ENCODE measurements around the gene PFDN6.

Gene PFDN6

DNA sequence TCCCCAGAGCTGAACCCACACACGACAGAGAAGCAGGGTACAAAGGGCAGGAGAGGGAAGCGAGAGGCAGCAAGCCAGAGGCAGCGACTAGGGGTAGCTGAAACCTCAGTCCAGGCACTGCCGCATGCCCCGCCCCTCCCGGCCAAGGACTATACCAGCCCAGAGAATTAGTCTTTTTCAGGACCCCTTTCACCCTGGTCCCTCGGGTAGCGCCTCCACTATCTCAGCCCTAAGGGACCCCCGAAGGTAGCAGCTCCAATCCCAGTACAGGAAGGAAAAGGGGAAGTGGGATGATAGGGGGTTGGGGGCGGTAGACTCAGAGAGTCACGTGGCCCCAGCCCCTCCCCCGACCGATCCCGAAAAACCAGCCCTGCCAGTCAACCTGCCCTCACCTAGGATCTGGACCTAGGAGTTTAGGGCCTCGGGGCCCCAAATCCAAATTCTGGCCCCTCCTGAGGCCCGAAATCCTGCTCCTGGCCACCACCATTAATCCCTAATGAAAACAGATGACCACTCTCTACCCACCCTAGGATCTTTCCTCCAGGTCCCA, 8.1 kb downstream of the PFDN6 start:
- Mint-ChIP-seq H3K9me3 (no peaks in the 10 kb centered on the region), H3K4me3 (peak overlapping the region; percentile 67), H3K36me3 (ENCODE audit: low read depth) (peaks cover 70% of the 10 kb centered on the region), H3K27ac (peak overlapping the region; percentile 85), H3K27me3 (no peaks in the 10 kb centered on the region), H3K4me1 (ENCODE audit: low read depth) (peaks cover 35% of the 10 kb centered on the region)
- DNase-seq: no peak

DNA sequence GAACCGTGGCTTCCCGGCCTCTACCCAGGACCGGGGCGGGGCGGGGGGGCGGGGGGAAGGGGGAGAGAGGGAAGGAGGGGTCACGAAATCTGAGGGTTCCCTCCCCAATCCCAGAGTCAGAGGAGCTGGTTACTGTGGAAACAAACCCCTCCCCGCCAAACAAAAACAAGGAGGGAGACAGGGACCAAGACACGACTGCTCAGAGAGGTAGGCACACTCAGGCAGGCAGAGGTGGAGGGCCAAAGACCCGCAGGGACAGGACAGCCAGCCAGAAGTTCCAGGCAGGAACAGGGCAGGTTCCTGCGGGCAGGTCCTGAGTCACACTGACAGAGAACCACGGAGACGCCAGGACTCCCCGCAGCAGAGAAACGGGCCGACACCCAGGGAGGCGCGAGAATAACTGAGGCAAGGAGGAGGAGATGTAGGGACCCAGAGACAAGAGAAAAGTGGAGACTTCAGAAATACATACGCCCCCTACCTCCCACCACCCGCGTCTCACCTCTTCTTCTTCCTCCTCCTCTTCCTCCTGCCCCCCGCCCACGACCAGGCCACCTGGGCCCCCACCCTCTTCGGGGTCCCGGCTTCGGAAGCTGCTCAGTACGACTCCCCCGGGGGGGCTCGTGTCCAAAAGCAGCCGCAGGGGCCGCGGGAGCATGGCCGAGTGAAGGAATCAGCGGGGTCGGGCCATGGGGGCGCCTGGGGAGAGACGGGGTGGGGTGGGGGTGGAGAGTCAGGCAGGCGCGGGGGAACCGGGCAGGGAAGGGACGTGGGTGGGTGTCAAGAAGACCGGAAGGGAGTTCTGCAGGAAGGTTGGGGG, 8.8 kb downstream of the PFDN6 start:
- Mint-ChIP-seq H3K9me3 (no peaks in the 10 kb centered on the region), H3K27me3 (no peaks in the 10 kb centered on the region), H3K27ac (peak overlapping the region; percentile 99), H3K4me3 (peak overlapping the region; percentile 91), H3K4me1 (ENCODE audit: low read depth) (peaks cover 33% of the 10 kb centered on the region), H3K36me3 (ENCODE audit: low read depth) (peaks cover 68% of the 10 kb centered on the region)
- peak; percentile 67 for DNase-seq

DNA sequence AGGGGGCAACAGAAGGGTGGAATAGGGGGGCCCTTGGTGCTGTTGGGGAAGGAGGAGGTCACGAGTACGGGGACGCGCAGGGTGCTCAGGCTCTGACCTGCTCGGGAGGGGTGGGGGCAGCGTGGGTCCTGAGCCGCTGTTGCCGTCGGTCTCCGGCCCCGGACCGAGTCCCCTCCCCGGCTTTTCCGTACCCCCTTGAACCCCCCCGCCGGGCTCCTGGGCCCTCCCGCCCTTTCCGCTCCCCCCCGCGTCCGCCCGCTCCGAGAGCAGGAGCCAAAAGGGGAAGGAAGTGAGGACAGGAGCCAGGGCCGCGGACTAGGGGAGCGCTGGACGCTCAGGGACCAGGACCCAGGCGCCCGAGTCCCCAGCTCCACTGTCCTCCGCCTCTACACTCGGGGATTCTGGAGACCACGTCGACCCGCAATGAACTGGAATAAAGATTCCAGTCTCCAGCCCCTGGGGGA, 9.4 kb downstream of the PFDN6 start, which contains the start of gene RGL2:
RGL2 (minus strand) TSS at position 170 of the 464 bp plus-strand sequence. CDS start 332 bp downstream, outside the sequence.
- H3K27ac Mint-ChIP-seq: peak within 1 kb of the TSS; percentile 99
- H3K4me3 Mint-ChIP-seq: peak within 1 kb of the TSS; percentile 91
- H3K36me3 Mint-ChIP-seq (ENCODE audit: low read depth): peaks cover 70% of the 10 kb centered on the region
- no peaks in the 10 kb centered on the region for H3K9me3 Mint-ChIP-seq
- peaks cover 37% of the 10 kb centered on the region for H3K4me1 Mint-ChIP-seq (ENCODE audit: low read depth)
- H3K27me3 Mint-ChIP-seq: no peaks in the 10 kb centered on the region
- DNase-seq: no peak

DNA sequence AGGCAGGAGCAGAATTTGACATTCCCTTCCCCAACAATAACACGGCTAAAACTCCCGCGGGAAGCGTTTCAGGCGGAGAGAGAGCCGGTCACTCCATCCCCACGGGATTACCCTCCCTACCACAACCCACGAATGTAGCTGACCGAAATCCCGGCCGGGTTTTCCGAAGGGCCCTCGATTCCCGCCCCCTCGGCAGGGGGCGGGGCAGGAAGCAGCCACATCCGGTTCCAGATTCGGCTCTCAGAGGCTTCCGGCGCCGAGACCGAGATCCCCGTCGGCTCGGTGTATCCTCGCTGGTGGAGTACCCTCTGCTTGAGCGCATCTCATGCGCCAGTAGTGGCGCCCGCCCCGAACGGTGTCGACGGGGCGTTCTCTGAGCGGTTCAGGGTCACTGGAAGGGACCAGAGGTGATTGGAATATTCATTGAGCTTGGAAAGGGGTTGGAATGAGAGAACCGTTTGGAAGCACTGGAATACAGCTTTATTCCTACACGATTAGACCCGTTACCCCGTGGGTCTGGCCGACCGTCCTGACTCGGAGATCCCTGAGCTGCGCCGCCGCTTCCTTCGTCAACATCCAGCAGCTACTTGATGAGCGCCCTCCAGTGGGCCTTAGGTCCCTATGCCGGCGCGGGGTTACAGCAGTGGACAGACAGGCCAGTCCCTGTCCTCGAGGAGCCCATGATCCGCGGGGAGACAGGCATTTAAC, 10.0 kb downstream of the PFDN6 start:
- H3K27me3 Mint-ChIP-seq: no peaks in the 10 kb centered on the region
- H3K27ac Mint-ChIP-seq: peak overlapping the region; percentile 99
- peak; percentile 95 for DNase-seq
- peaks cover 42% of the 10 kb centered on the region for H3K4me1 Mint-ChIP-seq (ENCODE audit: low read depth)
- peaks cover 71% of the 10 kb centered on the region for H3K36me3 Mint-ChIP-seq (ENCODE audit: low read depth)
- no peaks in the 10 kb centered on the region for H3K9me3 Mint-ChIP-seq
- peak overlapping the region; percentile 91 for H3K4me3 Mint-ChIP-seq

DNA sequence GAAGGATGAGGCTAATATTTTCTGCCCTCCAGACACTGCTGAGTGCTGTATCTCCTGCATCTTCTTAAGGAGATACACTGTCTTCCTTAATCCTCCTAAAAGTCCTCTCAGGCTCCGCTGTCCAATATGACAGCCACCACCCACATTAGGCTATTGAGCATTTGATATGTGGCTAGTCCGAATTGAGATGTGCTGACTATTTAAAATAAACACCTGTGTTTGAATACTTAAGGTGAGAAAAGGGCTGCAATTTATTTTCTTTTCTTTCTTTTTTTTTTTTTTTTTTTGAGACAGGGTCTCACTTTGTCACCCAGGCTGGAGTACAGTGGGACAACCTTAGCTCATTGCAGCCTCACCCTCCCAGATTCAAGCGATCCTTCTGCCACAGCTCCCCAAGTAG, 12.5 kb downstream of the PFDN6 start:
- Mint-ChIP-seq H3K9me3 (no peaks in the 10 kb centered on the region), H3K36me3 (ENCODE audit: low read depth) (peaks cover 77% of the 10 kb centered on the region), H3K4me3 (no peak overlapping the region), H3K27me3 (no peaks in the 10 kb centered on the region), H3K27ac (peak overlapping the region; percentile 64), H3K4me1 (ENCODE audit: low read depth) (peaks cover 57% of the 10 kb centered on the region)
- DNase-seq: no peak

DNA sequence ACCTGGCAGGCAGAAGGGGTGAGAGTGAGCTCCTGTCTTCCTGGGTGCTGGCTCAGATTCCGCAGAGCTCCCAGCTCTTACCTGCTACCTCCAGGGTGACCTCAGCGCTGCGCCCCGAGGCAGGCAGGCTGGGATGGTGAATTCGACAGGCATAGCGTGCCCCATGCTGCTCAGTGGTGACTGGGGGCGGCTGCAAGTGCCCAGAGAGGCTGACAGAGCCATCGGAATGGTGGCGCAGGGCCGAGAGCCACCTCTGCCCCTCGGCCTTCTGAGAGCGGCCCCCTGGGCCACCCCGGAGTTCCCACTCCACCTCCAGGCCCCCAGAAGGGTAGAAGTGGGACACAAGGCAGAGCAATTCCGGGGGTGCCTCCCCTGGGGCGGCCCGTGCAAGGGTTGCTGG, 14.8 kb downstream of the PFDN6 start:
- peaks cover 93% of the 10 kb centered on the region for H3K36me3 Mint-ChIP-seq (ENCODE audit: low read depth)
- H3K4me3 Mint-ChIP-seq: no peak overlapping the region
- H3K27ac Mint-ChIP-seq: peak overlapping the region; percentile 65
- peaks cover 61% of the 10 kb centered on the region for H3K4me1 Mint-ChIP-seq (ENCODE audit: low read depth)
- H3K9me3 Mint-ChIP-seq: no peaks in the 10 kb centered on the region
- DNase-seq: no peak
- H3K27me3 Mint-ChIP-seq: no peaks in the 10 kb centered on the region

DNA sequence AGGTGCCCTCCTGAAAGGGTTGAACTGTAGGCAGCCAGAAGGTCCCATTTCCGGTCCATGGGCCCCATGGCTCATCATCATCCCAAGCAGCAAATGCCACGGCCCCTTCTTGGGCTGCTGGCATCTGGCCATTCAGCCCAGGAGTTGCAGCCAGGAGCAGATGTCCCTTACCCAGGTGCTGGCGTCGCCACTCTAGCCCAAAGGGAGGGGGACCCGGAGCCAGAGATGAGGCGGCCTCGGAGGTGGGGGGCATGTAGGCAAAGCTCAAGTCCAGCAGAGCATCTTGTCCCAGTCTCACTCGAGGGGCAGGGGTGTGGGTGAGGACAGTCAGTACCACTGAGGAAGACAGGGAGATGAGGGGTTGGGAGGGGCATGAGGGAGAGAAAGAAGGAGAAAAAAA, 15.7 kb downstream of the PFDN6 start:
- Mint-ChIP-seq H3K36me3 (ENCODE audit: low read depth) (peaks cover 93% of the 10 kb centered on the region), H3K4me3 (no peak overlapping the region), H3K9me3 (no peaks in the 10 kb centered on the region), H3K4me1 (ENCODE audit: low read depth) (peaks cover 54% of the 10 kb centered on the region), H3K27ac (peak overlapping the region; percentile 74), H3K27me3 (no peaks in the 10 kb centered on the region)
- DNase-seq: no peak

DNA sequence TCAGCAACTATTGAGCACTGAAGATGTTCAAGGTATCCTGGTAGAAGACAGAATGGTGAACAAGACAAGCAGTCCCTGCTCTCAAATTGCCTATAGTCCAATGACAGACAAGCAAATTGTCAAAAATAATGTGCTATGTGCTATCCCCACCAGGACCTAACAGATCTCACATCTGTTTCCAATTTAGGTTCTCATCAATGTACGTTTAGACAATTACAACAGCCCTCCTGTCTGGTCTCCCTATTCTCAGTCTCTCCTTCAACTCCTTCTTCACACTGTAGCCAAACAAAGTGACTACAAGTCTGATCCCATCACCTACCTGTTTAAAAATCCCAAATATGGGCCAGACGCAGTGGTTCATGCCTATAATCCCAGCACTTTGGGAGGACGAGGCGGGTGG, 17.0 kb downstream of the PFDN6 start:
- Mint-ChIP-seq H3K9me3 (no peaks in the 10 kb centered on the region), H3K27me3 (no peaks in the 10 kb centered on the region), H3K4me1 (ENCODE audit: low read depth) (peaks cover 53% of the 10 kb centered on the region), H3K27ac (peak overlapping the region; percentile 74), H3K36me3 (ENCODE audit: low read depth) (peaks cover 91% of the 10 kb centered on the region), H3K4me3 (no peak overlapping the region)
- DNase-seq: no peak

DNA sequence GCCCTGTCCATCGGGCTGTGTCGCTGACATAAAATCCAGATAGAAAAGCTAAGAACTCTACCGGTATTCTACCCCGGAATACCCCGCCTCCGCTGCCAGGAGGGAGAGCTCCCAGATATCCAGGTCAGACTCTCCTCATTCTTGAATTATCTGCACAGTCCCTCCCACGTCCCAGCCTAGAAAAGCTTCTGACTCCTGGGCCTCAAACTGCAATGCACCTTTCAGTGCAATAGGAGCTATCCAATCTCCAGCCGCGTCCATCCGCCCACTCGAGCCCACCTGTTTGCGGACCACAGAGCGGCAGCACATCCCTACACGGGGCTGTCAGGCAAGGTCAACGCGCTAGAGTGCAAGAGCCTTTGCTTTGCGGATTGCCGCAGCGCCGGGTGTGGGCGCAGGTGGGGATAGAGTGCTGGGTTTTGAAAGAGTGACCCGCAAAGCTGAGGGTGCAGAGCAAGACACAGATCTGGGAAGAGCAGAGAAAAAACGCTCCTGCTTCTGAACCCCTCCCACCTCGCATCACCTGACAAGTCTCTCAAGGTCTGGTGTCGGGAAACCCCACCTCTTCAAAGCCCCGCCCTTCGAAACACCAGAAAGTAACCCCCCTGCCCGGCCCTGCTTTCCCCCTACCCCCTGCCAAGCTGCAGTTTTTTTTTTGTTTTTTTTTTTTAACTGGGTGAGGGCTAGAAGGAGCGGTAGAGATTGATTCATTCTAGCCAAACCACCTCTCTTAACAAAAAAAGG, 23.1 kb downstream of the PFDN6 start:
- peaks cover 76% of the 10 kb centered on the region for H3K36me3 Mint-ChIP-seq (ENCODE audit: low read depth)
- peak overlapping the region; percentile 99 for H3K4me3 Mint-ChIP-seq
- H3K27me3 Mint-ChIP-seq: no peaks in the 10 kb centered on the region
- peaks cover 62% of the 10 kb centered on the region for H3K4me1 Mint-ChIP-seq (ENCODE audit: low read depth)
- peak overlapping the region; percentile 99 for H3K27ac Mint-ChIP-seq
- no peaks in the 10 kb centered on the region for H3K9me3 Mint-ChIP-seq
- DNase-seq: peak; percentile 79

DNA sequence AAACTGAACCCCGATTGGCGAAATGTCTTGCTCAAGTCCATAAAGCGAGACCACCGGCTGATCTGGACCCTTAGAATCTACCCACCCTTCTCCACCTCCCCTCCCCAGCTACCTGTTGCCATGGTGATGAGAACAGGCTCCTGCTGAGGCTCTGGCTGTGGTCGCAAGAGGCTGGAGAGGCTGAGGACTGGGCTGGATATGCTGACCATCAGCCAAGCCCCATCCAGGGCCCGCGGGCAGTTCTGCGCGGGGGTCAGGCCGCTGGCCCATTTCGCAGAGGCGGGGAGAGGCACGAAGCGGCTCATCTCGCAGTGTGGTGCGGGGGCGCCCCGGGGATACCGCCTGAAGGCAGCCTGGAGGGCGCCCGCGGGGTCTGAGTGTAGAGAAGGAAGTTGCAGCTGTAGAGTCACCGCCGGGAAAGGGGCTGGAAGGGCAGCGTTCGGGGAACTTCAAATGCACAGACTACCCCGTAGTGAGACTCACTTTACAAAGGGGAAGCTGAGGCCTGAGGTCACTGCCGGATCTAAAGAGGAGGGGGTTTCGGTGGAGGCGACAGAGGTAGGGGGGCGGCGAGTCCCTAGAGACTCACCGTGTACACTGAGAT, 23.8 kb downstream of the PFDN6 start:
- Mint-ChIP-seq H3K27me3 (no peaks in the 10 kb centered on the region), H3K4me1 (ENCODE audit: low read depth) (peaks cover 61% of the 10 kb centered on the region), H3K9me3 (no peaks in the 10 kb centered on the region), H3K27ac (peak overlapping the region; percentile 99), H3K36me3 (ENCODE audit: low read depth) (peaks cover 76% of the 10 kb centered on the region), H3K4me3 (peak overlapping the region; percentile 99)
- DNase-seq: peak; percentile 76

DNA sequence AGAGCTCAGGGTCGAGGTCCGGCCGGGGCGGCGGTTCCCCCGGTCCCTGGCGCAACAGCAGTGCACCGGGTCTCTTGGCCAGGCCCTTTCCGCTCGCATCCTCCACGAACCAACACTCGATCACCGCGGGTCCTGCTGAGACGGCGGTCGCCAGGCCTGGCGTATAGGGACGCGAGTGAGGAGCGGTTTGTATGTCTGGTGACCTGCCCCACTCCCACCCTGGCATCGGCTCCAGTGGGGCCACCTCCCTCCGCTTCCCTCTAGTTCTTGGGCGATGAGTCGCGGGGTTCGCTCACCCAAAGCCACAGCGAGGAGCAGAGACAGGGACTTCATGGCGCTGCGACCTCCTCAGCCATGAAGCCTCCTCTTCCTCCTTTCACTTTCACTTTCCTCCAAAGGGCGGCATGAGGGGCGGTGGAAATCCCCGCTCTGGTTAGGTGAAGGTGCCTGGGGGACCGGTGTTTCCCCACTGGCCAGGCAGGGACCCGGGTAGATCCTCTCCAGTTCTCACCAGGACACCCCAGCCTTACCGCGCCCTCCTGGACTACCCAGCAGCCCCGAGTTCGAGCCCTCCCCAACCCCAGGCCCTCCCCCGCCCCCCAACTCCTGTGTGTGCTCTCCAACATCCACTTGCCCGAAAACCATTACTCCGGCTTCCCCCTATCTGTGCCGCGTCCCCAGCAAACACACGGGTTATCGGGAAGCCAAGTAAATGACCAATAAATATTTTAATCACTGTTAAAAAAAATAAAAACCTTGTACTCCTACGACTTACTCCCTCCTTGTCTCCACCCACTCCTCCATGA, 24.5 kb downstream of the PFDN6 start, which contains the start of gene TAPBP:
TAPBP (minus strand) TSS at position 370 of the 806 bp plus-strand sequence; CDS start at position 333, 37 bp downstream.
- H3K4me1 Mint-ChIP-seq (ENCODE audit: low read depth): peaks cover 61% of the 10 kb centered on the region
- DNase-seq: peak; percentile 88
- H3K4me3 Mint-ChIP-seq: peak within 1 kb of the TSS; percentile 99
- H3K27ac Mint-ChIP-seq: peak within 1 kb of the TSS; percentile 99
- peaks cover 76% of the 10 kb centered on the region for H3K36me3 Mint-ChIP-seq (ENCODE audit: low read depth)
- H3K9me3 Mint-ChIP-seq: no peaks in the 10 kb centered on the region
- no peaks in the 10 kb centered on the region for H3K27me3 Mint-ChIP-seq

DNA sequence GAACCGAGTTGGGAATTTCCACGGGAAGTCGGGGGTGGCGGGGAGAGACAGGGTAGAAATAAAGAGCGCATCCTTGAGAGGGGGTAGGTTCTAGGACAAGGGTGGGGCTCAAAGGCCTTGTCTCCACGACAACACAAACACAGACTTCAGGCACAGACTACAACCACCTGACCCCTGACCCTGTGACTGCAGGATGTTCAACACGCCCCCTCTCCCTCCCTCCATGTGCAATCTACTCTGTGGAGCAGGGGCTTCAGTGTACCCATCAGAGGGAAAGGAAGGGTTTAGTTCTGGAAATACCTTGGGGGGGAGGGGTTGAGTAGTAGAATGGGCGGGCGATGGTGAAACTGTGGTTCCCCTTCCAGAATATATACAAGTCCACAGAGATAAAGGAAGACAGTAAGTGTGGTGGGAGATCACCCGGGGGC, 25.1 kb downstream of the PFDN6 start:
- peaks cover 76% of the 10 kb centered on the region for H3K36me3 Mint-ChIP-seq (ENCODE audit: low read depth)
- peaks cover 65% of the 10 kb centered on the region for H3K4me1 Mint-ChIP-seq (ENCODE audit: low read depth)

More for the DNA sequence above, 25.1 kb downstream of the PFDN6 start:
- H3K27ac Mint-ChIP-seq: peak overlapping the region; percentile 99
- no peaks in the 10 kb centered on the region for H3K27me3 Mint-ChIP-seq
- peak overlapping the region; percentile 99 for H3K4me3 Mint-ChIP-seq
- DNase-seq: peak; percentile 70
- H3K9me3 Mint-ChIP-seq: no peaks in the 10 kb centered on the region
